ENCODE results near the gene IGFBP6. TPM values are rescaled to one million over a fixed set of nuclear protein-coding genes. Genes with fewer than 3 reads are reported as not detected.

The IGFBP6 gene
- total and polyA plus RNA-seq, 9 of the 15 experiments (the other 6 are each of a cell fraction or from before 2014, with no cell fraction given), result 0.15 to 1.4 (median 0.54) TPM

DNA sequence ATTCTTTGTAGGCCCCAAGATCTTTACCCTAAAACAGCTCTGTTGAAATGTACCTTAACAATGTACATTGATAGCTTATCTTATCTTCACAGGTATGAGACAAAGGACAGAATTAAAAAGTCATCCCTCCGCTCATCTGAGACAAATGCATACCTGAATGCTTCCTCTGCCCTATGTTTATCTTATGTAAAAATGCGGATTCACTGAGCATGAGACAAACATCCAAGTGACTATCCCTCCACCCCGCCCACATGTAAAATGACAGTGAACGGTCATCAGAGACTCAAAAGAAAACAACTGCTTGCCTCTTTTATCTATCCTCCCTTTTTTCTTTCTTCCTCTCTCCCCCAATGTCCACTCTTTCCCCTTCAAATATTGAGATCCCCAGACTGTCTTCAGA is 45.9 kb downstream of the IGFBP6 start:
- no peaks in the 10 kb centered on the region for H3K27me3 ChIP-seq (ENCODE audit: control insufficient read depth in 2 of 2, insufficient read depth in 2 of 2, low read length in 2 of 2)
- CTCF ChIA-PET (ENCODE audit: low intra/inter-chr PET ratio), result no interaction called here
- no peak for TF ChIP-seq ARHGAP35 (IDR thresholded peaks at IDR 0.05; ENCODE audit: partially characterized antibody)
- TF ChIP-seq ZNF780A (CRISPR knock-in tag; IDR thresholded peaks at IDR 0.05), result no peak
- no peak for TF ChIP-seq ZNF24 (IDR thresholded peaks at IDR 0.05)
- no peak for TF ChIP-seq RBFOX2 (IDR thresholded peaks at IDR 0.05; ENCODE audit: low read depth, low read length)
- TF ChIP-seq NR2C1 (IDR thresholded peaks at IDR 0.05), result no peak
- TF ChIP-seq NR2C1 (tag; IDR thresholded peaks at IDR 0.05), result no peak
- peak; percentile 43; the same call in 1 of the 2 replicates for TF ChIP-seq KLF13 (tag; IDR thresholded peaks at IDR 0.05; ENCODE audit: borderline replicate concordance, low read depth)
- TF ChIP-seq, protein P1, sequence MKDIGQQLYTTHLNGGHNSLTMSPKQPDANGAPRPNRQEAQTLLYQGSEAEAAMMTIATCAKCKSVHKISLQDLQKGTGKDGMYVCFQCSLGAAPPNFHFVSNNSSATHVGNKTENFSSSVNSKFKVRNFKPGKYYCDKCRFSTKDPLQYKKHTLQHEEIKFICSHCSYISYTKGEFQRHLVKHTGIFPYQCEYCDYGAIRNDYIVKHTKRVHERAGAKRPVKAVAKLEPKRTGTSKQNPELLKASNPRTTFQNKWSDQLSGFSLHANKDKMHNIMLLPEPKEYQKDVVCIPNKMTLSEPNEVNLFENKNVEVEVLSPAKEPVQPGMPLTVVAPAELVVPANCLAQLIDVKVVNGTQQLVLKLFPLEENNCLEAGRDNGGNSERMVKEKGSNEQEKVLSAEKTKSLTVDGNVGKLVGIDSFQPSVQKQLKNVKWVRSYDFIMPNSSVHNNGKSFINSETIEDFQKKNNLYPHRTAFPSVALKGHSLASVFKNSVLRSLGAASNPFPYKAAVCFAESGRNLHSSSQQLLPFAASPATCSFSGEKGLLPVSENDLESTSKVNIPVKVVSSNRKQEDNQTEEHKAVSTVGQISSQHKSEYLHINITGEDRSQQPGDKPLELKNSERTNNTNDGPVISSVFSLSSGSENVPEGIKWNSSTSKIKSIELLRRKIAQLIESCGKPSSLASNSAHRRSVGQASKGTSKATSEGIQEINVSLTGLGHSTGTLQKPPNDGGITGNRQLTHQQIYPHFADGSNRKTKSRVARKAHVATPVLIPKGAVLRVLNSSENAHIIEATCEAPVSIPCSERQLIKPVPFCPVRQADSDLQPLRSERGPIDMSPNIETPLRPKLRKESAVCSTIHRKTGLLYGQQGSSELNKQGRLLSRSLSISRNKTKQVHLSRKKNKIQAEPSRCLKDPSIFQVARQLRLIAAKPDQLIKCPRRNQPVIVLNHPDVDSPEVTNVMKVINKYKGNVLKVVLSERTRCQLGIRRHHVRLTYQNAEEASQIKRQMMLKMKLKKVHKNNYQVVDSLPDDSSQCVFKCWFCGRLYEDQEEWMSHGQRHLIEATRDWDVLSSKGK (CRISPR knock-in tag; IDR thresholded peaks at IDR 0.05), result no peak
- no peak for TF ChIP-seq YBX1 (IDR thresholded peaks at IDR 0.05)
- no peak for TF ChIP-seq ZNF408 (CRISPR knock-in tag; IDR thresholded peaks at IDR 0.05; ENCODE audit: low read depth)
- peak; percentile 90 for TF ChIP-seq FOXM1 (IDR thresholded peaks at IDR 0.05; ENCODE audit: low read depth)
- TF ChIP-seq FOXM1 (CRISPR knock-in tag; IDR thresholded peaks at IDR 0.05; ENCODE audit: low read depth), result no peak
- TF ChIP-seq C11orf30 (IDR thresholded peaks at IDR 0.05; ENCODE audit: low read depth), result peak; percentile 48
- no peak for TF ChIP-seq CHD4 (IDR thresholded peaks at IDR 0.05; ENCODE audit: insufficient read depth, insufficient replicate concordance, low read depth, low read length, poor library complexity, severe bottlenecking)
- TF ChIP-seq, protein P2, sequence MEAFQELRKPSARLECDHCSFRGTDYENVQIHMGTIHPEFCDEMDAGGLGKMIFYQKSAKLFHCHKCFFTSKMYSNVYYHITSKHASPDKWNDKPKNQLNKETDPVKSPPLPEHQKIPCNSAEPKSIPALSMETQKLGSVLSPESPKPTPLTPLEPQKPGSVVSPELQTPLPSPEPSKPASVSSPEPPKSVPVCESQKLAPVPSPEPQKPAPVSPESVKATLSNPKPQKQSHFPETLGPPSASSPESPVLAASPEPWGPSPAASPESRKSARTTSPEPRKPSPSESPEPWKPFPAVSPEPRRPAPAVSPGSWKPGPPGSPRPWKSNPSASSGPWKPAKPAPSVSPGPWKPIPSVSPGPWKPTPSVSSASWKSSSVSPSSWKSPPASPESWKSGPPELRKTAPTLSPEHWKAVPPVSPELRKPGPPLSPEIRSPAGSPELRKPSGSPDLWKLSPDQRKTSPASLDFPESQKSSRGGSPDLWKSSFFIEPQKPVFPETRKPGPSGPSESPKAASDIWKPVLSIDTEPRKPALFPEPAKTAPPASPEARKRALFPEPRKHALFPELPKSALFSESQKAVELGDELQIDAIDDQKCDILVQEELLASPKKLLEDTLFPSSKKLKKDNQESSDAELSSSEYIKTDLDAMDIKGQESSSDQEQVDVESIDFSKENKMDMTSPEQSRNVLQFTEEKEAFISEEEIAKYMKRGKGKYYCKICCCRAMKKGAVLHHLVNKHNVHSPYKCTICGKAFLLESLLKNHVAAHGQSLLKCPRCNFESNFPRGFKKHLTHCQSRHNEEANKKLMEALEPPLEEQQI (IDR thresholded peaks at IDR 0.05), result no peak
- TF ChIP-seq, protein P3, sequence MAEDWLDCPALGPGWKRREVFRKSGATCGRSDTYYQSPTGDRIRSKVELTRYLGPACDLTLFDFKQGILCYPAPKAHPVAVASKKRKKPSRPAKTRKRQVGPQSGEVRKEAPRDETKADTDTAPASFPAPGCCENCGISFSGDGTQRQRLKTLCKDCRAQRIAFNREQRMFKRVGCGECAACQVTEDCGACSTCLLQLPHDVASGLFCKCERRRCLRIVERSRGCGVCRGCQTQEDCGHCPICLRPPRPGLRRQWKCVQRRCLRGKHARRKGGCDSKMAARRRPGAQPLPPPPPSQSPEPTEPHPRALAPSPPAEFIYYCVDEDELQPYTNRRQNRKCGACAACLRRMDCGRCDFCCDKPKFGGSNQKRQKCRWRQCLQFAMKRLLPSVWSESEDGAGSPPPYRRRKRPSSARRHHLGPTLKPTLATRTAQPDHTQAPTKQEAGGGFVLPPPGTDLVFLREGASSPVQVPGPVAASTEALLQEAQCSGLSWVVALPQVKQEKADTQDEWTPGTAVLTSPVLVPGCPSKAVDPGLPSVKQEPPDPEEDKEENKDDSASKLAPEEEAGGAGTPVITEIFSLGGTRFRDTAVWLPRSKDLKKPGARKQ (CRISPR knock-in tag; IDR thresholded peaks at IDR 0.05), result no peak

More for the DNA sequence above, 45.9 kb downstream of the IGFBP6 start:
- intact Hi-C loops (cut with micrococcal nuclease) (no loop called here), in situ Hi-C loops (cut with MboI) (no loop called here)
- peaks cover 5% of the 10 kb centered on the region for H3K9me3 ChIP-seq (replicated peaks; ENCODE audit: control insufficient read depth, insufficient read depth, low read depth, low read length)
- DNase-seq (ENCODE audit: extremely low read depth in 1 of 4, low spot score in 3 of 4) (peak in 1 of 4 experiments; percentile 53), ATAC-seq (peak; percentile 79), FAIRE-seq (peak; percentile 75)
- WGBS (ENCODE audit: insufficient coverage, low coverage, missing lambda C conversion rate), result 6% methylated on average over 4 of the region's 4 CpGs
- no peaks in the 10 kb centered on the region for H3K36me3 ChIP-seq (ENCODE audit: control insufficient read depth, insufficient read depth, low read length)
- no peak overlapping the region for H3K9ac ChIP-seq (ENCODE audit: insufficient read depth in 1 of 2, low read depth in 2 of 2, low read length in 2 of 2)
- no peaks in the 10 kb centered on the region for H3K9me1 ChIP-seq (ENCODE audit: control insufficient read depth, insufficient read depth, low read length)
- no TSS peak for BruUV-seq (replicated peaks)
- POLR2A ChIA-PET, result no interaction called here
- H3K4me2 ChIP-seq (ENCODE audit: insufficient read depth, low read length), result peak overlapping the region; percentile 14; the same call in 1 of the 2 replicates
- peaks cover 0 to 6% of the 10 kb centered on the region in 2 experiments; a peak in 3 of 5 replicates for H3K4me1 ChIP-seq (replicated peaks in 1 of 2; ENCODE audit: control insufficient read depth in 2 of 2, insufficient read depth in 2 of 2, low read length in 2 of 2)
- H3K27ac ChIP-seq (ENCODE audit: extremely low read depth, low read depth, low read length), result no peak overlapping the region
- no peak overlapping the region for H3K4me3 ChIP-seq
- no peaks in the 10 kb centered on the region for H3K79me2 ChIP-seq (ENCODE audit: control insufficient read depth, insufficient read depth, low read length)
- H4K20me1 ChIP-seq (replicated peaks; ENCODE audit: control insufficient read depth, insufficient read depth, low read length), result no peaks in the 10 kb centered on the region
- H2AFZ ChIP-seq (ENCODE audit: low read depth, low read length), result peak overlapping the region; percentile 79
